GM12878 (cell line): ENCODE data around the gene CNIH2. TPM values are rescaled to one million over a fixed set of nuclear protein-coding genes. Genes with fewer than 3 reads are reported as not detected.

ENCODE experiments used
- ATAC-seq: fragments of 200-7000 bp; cut with Tn5 transposase; 3 replicates; pipeline ENCODE4 v1.9.1; 2020; ENCODE audit warnings: mild to moderate bottlenecking, moderate library complexity
- BruUV-seq: library from RNA; stranded (reverse); fragments of 400-500 nt; replicated peaks from 2 replicates; lab custom pipeline; 2021; lab: Mats Ljungman, UMichigan
- CTCF ChIA-PET: fragments of 300-600 bp; sonication (Branson Sonifier 250); formaldehyde crosslinking; extraction: SDS; loops from one replicate; lab custom pipeline; 2021; ENCODE audit warnings: inconsistent platforms; lab: Yijun Ruan, JAX
- POLR2A ChIA-PET: fragments of 350-600 bp; formaldehyde crosslinking; extraction: SDS; loops from one replicate; lab custom pipeline; 2021; ENCODE audit warnings: inconsistent platforms; lab: Charles Lee
- RAD21 ChIA-PET: fragments of 300-600 bp; sonication (Branson Sonifier 250); formaldehyde crosslinking; loops from one replicate; lab custom pipeline; 2023; ENCODE audit warnings: antibody characterized with exemption; ENCODE audit not compliant: unreplicated experiment; lab: Charles Lee
- SMC1A ChIA-PET: fragments of 300-600 bp; sonication (Branson Sonifier 250); formaldehyde crosslinking; loops from one replicate; lab custom pipeline; 2023; ENCODE audit not compliant: unreplicated experiment, uncharacterized antibody; lab: Charles Lee
- DNase-seq: peaks from one replicate; pipeline ENCODE4 v3.0.0-alpha.2; 2011; ENCODE audit warnings: low read depth, low spot score
- FAIRE-seq: peaks from 3 replicates; lab custom pipeline; 2011; peaks lifted over from hg19 to GRCh38; lab: Jason Lieb, UNC
- H2AFZ ChIP-seq: 2 replicates; pipeline ENCODE4 v1.6.0; 2011; ENCODE audit warnings: low read depth, low read length, control low read depth; ENCODE audit not compliant: control insufficient read depth
- H3K27ac ChIP-seq: 2 replicates; pipeline ENCODE4 v1.5.1; 2011; ENCODE audit warnings: control low read depth; ENCODE audit not compliant: control insufficient read depth, insufficient read depth
- H3K27me3 ChIP-seq, 2 experiments: replicated peaks in 1 of 2; 2 replicates each; pipeline versions ENCODE4 v1.6.0 to v1.6.1; 2011; ENCODE audit warnings: low read length in 1 of 2; ENCODE audit not compliant: control insufficient read depth in 2 of 2, insufficient read depth in 2 of 2
- H3K36me3 ChIP-seq, 2 experiments: 2 replicates each; pipeline ENCODE4 v1.5.1; 2011; ENCODE audit warnings: low read length in 1 of 2; ENCODE audit not compliant: control insufficient read depth in 2 of 2, insufficient read depth in 2 of 2
- H3K4me1 ChIP-seq: 2 replicates; pipeline ENCODE4 v1.6.1; 2011; ENCODE audit warnings: mild to moderate bottlenecking, low read length, moderate library complexity, mixed read lengths; ENCODE audit not compliant: control insufficient read depth, insufficient read depth
- H3K4me2 ChIP-seq: 2 replicates; pipeline ENCODE4 v1.6.0; 2011; ENCODE audit warnings: control low read depth; ENCODE audit not compliant: control insufficient read depth, insufficient read depth
- H3K4me3 ChIP-seq: fragments of 200-600 bp; sonication (generic); 2 replicates; pipeline ENCODE4 v1.5.1; 2016
- H3K79me2 ChIP-seq: 2 replicates; pipeline ENCODE4 v1.6.0; 2011; ENCODE audit warnings: low read length; ENCODE audit not compliant: control insufficient read depth, insufficient read depth
- H3K9ac ChIP-seq: 2 replicates; pipeline ENCODE4 v1.8.0; 2011; ENCODE audit warnings: low read length, control low read depth, mixed read lengths; ENCODE audit not compliant: control insufficient read depth, insufficient read depth
- H3K9me3 ChIP-seq: replicated peaks from 3 replicates; pipeline ENCODE4 v1.5.1; 2011; ENCODE audit warnings: mild to moderate bottlenecking, low read length; ENCODE audit not compliant: control insufficient read depth, insufficient read depth
- H4K20me1 ChIP-seq: 2 replicates; pipeline ENCODE4 v1.6.0; 2011; ENCODE audit not compliant: control insufficient read depth, insufficient read depth
- CEBPZ ChIP-seq: fragments of 150-350 bp; IDR thresholded peaks from 2 replicates; pipeline ENCODE4 v1.6.1; 2016; ENCODE audit warnings: low read depth, low read length
- CHD2 ChIP-seq: IDR thresholded peaks from 2 replicates; pipeline ENCODE4 v1.6.1; 2011; ENCODE audit warnings: low read depth, low read length, improper control_type of control experiment, borderline replicate concordance
- MLLT1 ChIP-seq: fragments of 450-650 bp; IDR thresholded peaks from 2 replicates; pipeline ENCODE4 v1.6.1; 2016; ENCODE audit warnings: mild to moderate bottlenecking
- MYC ChIP-seq: IDR thresholded peaks from 2 replicates; pipeline ENCODE4 v1.6.1; 2011; ENCODE audit warnings: mild to moderate bottlenecking, low read length, moderate library complexity, inconsistent platforms; ENCODE audit not compliant: insufficient read depth, insufficient replicate concordance, insufficient read length, severe bottlenecking
- PML ChIP-seq: IDR thresholded peaks from 2 replicates; pipeline ENCODE4 v1.6.1; 2012; ENCODE audit warnings: low read length, inconsistent platforms
- PRDM15 ChIP-seq: fragments of 450-650 bp; formaldehyde crosslinking; IDR thresholded peaks from 2 replicates; pipeline ENCODE4 v1.4.0; 2020; ENCODE audit warnings: mild to moderate bottlenecking, moderate library complexity
- ZBTB40 ChIP-seq: fragments of 450-650 bp; IDR thresholded peaks from 2 replicates; pipeline ENCODE4 v1.6.1; 2016; ENCODE audit warnings: mild to moderate bottlenecking, moderate library complexity, borderline replicate concordance
- WGBS: methylation state at CpG from one replicate; pipeline ENCODE4 v1.1.6; 2016; ENCODE audit warnings: low lambda C conversion rate; ENCODE audit not compliant: insufficient replicate concordance, insufficient coverage; ENCODE audit errors: missing lambda C conversion rate; 5-methylcytosine and 5-hydroxymethylcytosine counted together
- in situ Hi-C: fragments of 300-500 bp; cut with MboI; formaldehyde crosslinking; loops from 9 replicates; pipeline ENCODE4 v1.14.3; 2018; ENCODE audit warnings: mixed read lengths
- intact Hi-C: fragments of 100-400 bp; cut with micrococcal nuclease; formaldehyde crosslinking; loops from one replicate; pipeline ENCODE4 v1.14.2; 2022; ENCODE audit not compliant: unreplicated experiment
- polyA plus RNA-seq, 11 experiments: library from polyadenylated mRNA; depleted of rRNA in 4 of 11; unstranded in 6 of 11; stranded (reverse) in 5 of 11; fragments of >200 nt; fragmentation: Nextera tagmentation in 4 of 11; fragmentation: Illumina TruSeq in 1 of 11; extraction: Ambion mirVana in 4 of 11; extraction: Trizol in 1 of 11; gene quantifications; 1 replicate in 1 of 11; 2 replicates in 10 of 11; pipeline versions ENCODE4 v1.2.1 to v1.2.3, GENCODE V29; 2011 to 2016; ENCODE audit warnings: inconsistent platforms in 2 of 11, missing spikeins in 2 of 11, low read depth in 1 of 11
- total RNA-seq, 4 experiments: library from RNA; depleted of rRNA in 3 of 4; stranded (reverse); fragments of >200 nt in 3 of 4; fragmentation: Illumina TruSeq in 1 of 4; extraction: Trizol in 1 of 4; gene quantifications; 2 replicates each; pipeline versions ENCODE4 v1.2.1 to v1.2.3, GENCODE V29; 2013 to 2021

CNIH2 gene
- total and polyA plus RNA-seq, 10 of the 15 experiments (the other 5 are each of a cell fraction or from before 2014, with no cell fraction given): 0.07 to 1.3 (median 0.68) TPM; not detected in 2

- no peak for TF ChIP-seq PRDM15 (CRISPR knock-in tag)
- no peak for TF ChIP-seq CEBPZ
- no peak for TF ChIP-seq CHD2
Observed at GRCh38 chr11:66239511-66239910, 38.5 kb upstream of the CNIH2 start (continued).

- no peak overlapping the region for H3K9ac ChIP-seq
- no peak overlapping the region for H2AFZ ChIP-seq
- CTCF ChIA-PET: interaction anchor here (0.7 kb wide), 1 partner anchor 19 kb away, joined by 3 read pairs; no protein-coding TSS in a partner anchor
- intact Hi-C loops: no loop called here
- H3K4me2 ChIP-seq: no peak overlapping the region
- SMC1A ChIA-PET: no interaction called here
- H3K27me3 ChIP-seq: no peaks in the 10 kb centered on the region
- no peaks in the 10 kb centered on the region for H3K4me1 ChIP-seq
- no TSS peak for BruUV-seq
- no peak for DNase-seq
- H4K20me1 ChIP-seq: no peaks in the 10 kb centered on the region
- no peak overlapping the region for H3K27ac ChIP-seq
- no peak for ATAC-seq
- WGBS: 86% methylated on average over 25 of the region's 25 CpGs
- RAD21 ChIA-PET: no interaction called here
- POLR2A ChIA-PET: no interaction called here
- H3K9me3 ChIP-seq: no peaks in the 10 kb centered on the region
- no peak overlapping the region for H3K4me3 ChIP-seq
- no peaks in the 10 kb centered on the region for H3K79me2 ChIP-seq
- FAIRE-seq: no peak
- in situ Hi-C loops: no loop called here
- peaks cover 9 to 20% of the 10 kb centered on the region in 2 experiments for H3K36me3 ChIP-seq
- TF ChIP-seq ZBTB40 (no peak), PML (no peak), MLLT1 (no peak), MYC (no peak)
Observed at GRCh38 chr11:66239998-66240780, 37.8 kb upstream of the CNIH2 start.
